Heart right ventricle (tissue), 16 donors: ENCODE data around the gene NCAM1. TPM values are rescaled to one million over a fixed set of nuclear protein-coding genes. Genes with fewer than 3 reads are reported as not detected.

Experiments used
- ATAC-seq, 8 donors: fragments of 200-7000 bp; cut with Tn5 transposase; one replicate each; pipeline ENCODE4 v1.9.1; 2020; ENCODE audit warnings: mild to moderate bottlenecking in 8 of 8, moderate library complexity in 8 of 8, moderate number of reproducible peaks in 1 of 8
- DNase-seq, 2 donors: peaks; one replicate each; pipeline ENCODE4 v3.0.0-alpha.2; 2020
- H3K27ac ChIP-seq, 10 donors: fragments of 200-600 bp; sonication (generic) in 2 of 10; one replicate each; pipeline versions ENCODE4 v1.5.0 to v1.8.0; 2020 to 2022; ENCODE audit warnings: mild to moderate bottlenecking in 3 of 10
- H3K27me3 ChIP-seq, 7 donors: fragments of 200-600 bp; one replicate each; pipeline ENCODE4 v1.8.0; 2021 to 2022; ENCODE audit warnings: mild to moderate bottlenecking in 2 of 7
- H3K36me3 ChIP-seq, 9 donors: fragments of 200-600 bp; sonication (generic) in 1 of 9; one replicate each; pipeline versions ENCODE4 v1.5.0 to v1.8.0; 2020 to 2022; ENCODE audit warnings: mild to moderate bottlenecking in 2 of 9
- H3K4me1 ChIP-seq, 9 donors: fragments of 200-600 bp; sonication (generic) in 1 of 9; one replicate each; pipeline versions ENCODE4 v1.5.0 to v1.8.0; 2020 to 2022; ENCODE audit warnings: mild to moderate bottlenecking in 4 of 9
- H3K4me3 ChIP-seq, 10 donors: fragments of 200-600 bp; sonication (generic) in 2 of 10; one replicate each; pipeline versions ENCODE4 v1.5.0 to v1.8.0; 2020 to 2022; ENCODE audit warnings: mild to moderate bottlenecking in 7 of 10, moderate library complexity in 2 of 10
- H3K9me3 ChIP-seq, 11 donors: fragments of 200-600 bp in 10 of 11; sonication (generic) in 2 of 11; one replicate each; pipeline versions ENCODE4 v1.5.0 to v1.8.0; 2013 to 2022; ENCODE audit warnings: mild to moderate bottlenecking in 2 of 11, control low read depth in 1 of 11, moderate library complexity in 1 of 11
- CTCF ChIP-seq, 9 donors: fragments of 200-600 bp; sonication (generic) in 2 of 9; IDR thresholded peaks; one replicate each; pipeline versions ENCODE4 v1.5.0 to v1.8.0; 2021 to 2022; ENCODE audit warnings: antibody characterized with exemption in 9 of 9, mild to moderate bottlenecking in 5 of 9, moderate library complexity in 1 of 9
- WGBS, 2 donors: extraction: QIAGEN DNeasy Blood & Tissue Kit; methylation state at CpG; one replicate each; pipeline ENCODE4 v1.1.7; 2013; ENCODE audit warnings: inconsistent platforms in 1 of 2; 5-methylcytosine and 5-hydroxymethylcytosine counted together
- intact Hi-C, 10 donors: fragments of 100-400 bp; cut with DNase I; formaldehyde crosslinking; loops; one replicate each; pipeline versions ENCODE4 v1.11.1 to v1.14.2; 2022
- polyA plus RNA-seq, 2 donors: library from polyadenylated mRNA; stranded (reverse); fragments of 200-250 nt; gene quantifications; one replicate each; pipeline ENCODE4 v1.2.3, GENCODE V29; 2013
- total RNA-seq, 10 donors: library from RNA; stranded (reverse); fragmentation: NEBNext Ultra II Directional in 3 of 10; extraction: Animal tissue kit (Norgen Biotek cat#: 25700) in 3 of 10; gene quantifications; one replicate each; pipeline versions ENCODE4 v1.2.1 to v1.2.4, GENCODE V29; 2021 to 2023
- donor health status: Arrhythmogenic right ventricular cardiomyopathy.
- donor health status: ischemic (EF 13 %, LVEDD 7.1; RV severe dilation, severe dysfunction).
- donor health status: healthy with polysubstance abuse.
- donor health status: DM: no; HTN: yes; CAD: no.
- donor health status: DM: no; HTN: no; CAD: no.
- donor health status: ischemic (EF 25% LVEDD 6.9; RV normal size, moderate dysfunction).
- donor health status: ischemic (EF 25% LVEDD 5.7; RV mildly dilated, moderate dysfunction).
- donor health status: healthy.
- donor health status: DM: yes; HTN: yes; CAD: no.
- donor health status: Ischemic cardiomyopathy.
- donor health status: ischemic (EF 35%, LVEDD 5.7; RV mildly dilated, moderate dysfunction).
- donor health status: nonischemic (EF 11% LVEDD 7.7; RV severe dilation, severe dysfunction).
- donor health status: DM: yes; HTN: yes; CAD: no.
- donor health status: PGD.
- donor health status: ischemic (EF 29% LVEDD 5.4; RV normal size, mild dysfunction).
- donor health status: nonischemic (EF 23%, LVEDD 6.1; RV moderate dilation, normal function).

Gene NCAM1
- total and polyA plus RNA-seq, 12 donors, result 76.8 to 454 (median 328) TPM

- Histone ChIP-seq H3K9me3 (no peaks in the 10 kb centered on the region), H3K27me3 (peaks cover 0 to 72% (median 23%) of the 10 kb centered on the region in 7 donors), H3K27ac (peak overlapping the region in 4 of 10 donors; percentile 5 to 61 (median 45)), H3K4me3 (no peak overlapping the region), H3K4me1 (peaks cover 0 to 52% (median 25%) of the 10 kb centered on the region in 9 donors), H3K36me3 (no peaks in the 10 kb centered on the region)
- TF ChIP-seq CTCF (IDR thresholded peaks at IDR 0.05), result no peak
- ATAC-seq, result no peak
- intact Hi-C loops, result loop anchor here in 3 of 10 donors (10.0 kb wide), 3 partner anchors 308 to 382 kb away; no protein-coding TSS in a partner anchor
- no peak for DNase-seq
- WGBS, 2 donors, result 41 to 54% methylated on average over 3 of the region's 3 CpGs
These were observed 5.9 kb downstream of the NCAM1 start for GRCh38 chr11:112967082-112967481.

GRCh38 chr11:112968941-112969713 lies 7.9 kb downstream of the NCAM1 start:
- Histone ChIP-seq H3K4me1 (peaks cover 0 to 56% (median 14%) of the 10 kb centered on the region in 9 donors), H3K4me3 (no peak overlapping the region), H3K36me3 (no peaks in the 10 kb centered on the region), H3K27ac (peak overlapping the region in 3 of 10 donors; percentile 14 to 32 (median 15)), H3K9me3 (no peaks in the 10 kb centered on the region), H3K27me3 (peaks cover 0 to 52% (median 5%) of the 10 kb centered on the region in 7 donors)
- 18 to 22% methylated on average over 6 of the region's 6 CpGs for WGBS, 2 donors
- TF ChIP-seq CTCF (IDR thresholded peaks at IDR 0.05), result no peak
- intact Hi-C loops, result loop anchor here in 3 of 10 donors (10.0 kb wide), 3 partner anchors 306 to 384 kb away; no protein-coding TSS in a partner anchor
- no peak for DNase-seq
- peak in 2 of 8 donors; percentile 29 to 47 for ATAC-seq

GRCh38 chr11:112971195-112971594 lies 10.0 kb downstream of the NCAM1 start:
- H3K27ac ChIP-seq, result no peak overlapping the region
- no peak for TF ChIP-seq CTCF (IDR thresholded peaks at IDR 0.05)
- DNase-seq, result no peak
- peak in 1 of 8 donors; percentile 23 for ATAC-seq
- peaks cover 0 to 54% (median 9%) of the 10 kb centered on the region in 9 donors for H3K4me1 ChIP-seq
- H3K27me3 ChIP-seq, result peaks cover 0 to 31% (median 0%) of the 10 kb centered on the region in 7 donors
- WGBS, 2 donors, result 63 to 81% methylated on average over 4 of the region's 4 CpGs
- intact Hi-C loops, result no loop called here
- H3K36me3 ChIP-seq, result no peaks in the 10 kb centered on the region
- H3K4me3 ChIP-seq, result no peak overlapping the region
- no peaks in the 10 kb centered on the region for H3K9me3 ChIP-seq

- intact Hi-C loops, result no loop called here
- H3K36me3 ChIP-seq, result no peaks in the 10 kb centered on the region
- peak overlapping the region in 1 of 10 donors; percentile 8 for H3K27ac ChIP-seq
- ATAC-seq (no peak), DNase-seq (no peak)
- WGBS, 2 donors, result 82 to 84% methylated on average over 3 of the region's 3 CpGs
- peaks cover 0 to 26% (median 0%) of the 10 kb centered on the region in 7 donors for H3K27me3 ChIP-seq
- no peak for TF ChIP-seq CTCF (IDR thresholded peaks at IDR 0.05)
- H3K4me1 ChIP-seq, result peaks cover 0 to 49% (median 9%) of the 10 kb centered on the region in 9 donors
- H3K4me3 ChIP-seq, result no peak overlapping the region
- H3K9me3 ChIP-seq, result no peaks in the 10 kb centered on the region
These were observed 10.6 kb downstream of the NCAM1 start for GRCh38 chr11:112971827-112972226.
